K562 (cell line): Measurements from ENCODE around the gene MAPK13. TPM values are rescaled to one million over a fixed set of nuclear protein-coding genes. Genes with fewer than 3 reads are reported as not detected.

Experiments
- AFF4 ChIP-seq: sonication (generic); formaldehyde crosslinking; IDR thresholded peaks from 2 replicates; pipeline ENCODE4 v1.8.0; 2023; ENCODE audit warnings: mild to moderate bottlenecking, missing genetic modification reagents
- ARNT ChIP-seq, 2 experiments: fragments of 450-650 bp; IDR thresholded peaks; 2 replicates each; pipeline ENCODE4 v1.6.1; 2016; ENCODE audit warnings: mild to moderate bottlenecking in 1 of 2
- CHCHD3 ChIP-seq: fragments of 250-450 bp; sonication (Bioruptor Pico); IDR thresholded peaks from 2 replicates; pipeline ENCODE4 v2.1.2; 2022; ENCODE audit warnings: mild to moderate bottlenecking
- EWSR1 ChIP-seq: fragments of 450-650 bp; IDR thresholded peaks from 2 replicates; pipeline ENCODE4 v1.6.1; 2018; ENCODE audit warnings: borderline replicate concordance, mild to moderate bottlenecking, low read depth, moderate library complexity; ENCODE audit not compliant: partially characterized antibody
- NCOA1 ChIP-seq: fragments of 450-650 bp; IDR thresholded peaks from 2 replicates; pipeline ENCODE4 v1.6.1; 2016; ENCODE audit warnings: low read depth
- PHTF2 ChIP-seq: fragments of 250-450 bp; sonication (Bioruptor Pico); IDR thresholded peaks from 2 replicates; pipeline ENCODE4 v1.5.0; 2021; ENCODE audit warnings: mild to moderate bottlenecking
- RAD21 ChIP-seq, 2 experiments: fragments of 250-450 bp in 1 of 2; fragments of 450-650 bp in 1 of 2; sonication (Bioruptor Pico) in 1 of 2; formaldehyde crosslinking in 1 of 2; IDR thresholded peaks in 1 of 2; conservative IDR thresholded peaks in 1 of 2; 2 replicates each; pipeline versions ENCODE4 v1.4.0 to v1.8.0; 2020 to 2022; ENCODE audit warnings: mild to moderate bottlenecking in 2 of 2, moderate library complexity in 1 of 2
- RAD51 ChIP-seq: fragments of 450-650 bp; IDR thresholded peaks from 2 replicates; pipeline ENCODE4 v1.7.1; 2016; ENCODE audit warnings: low read depth, mild to moderate bottlenecking, borderline replicate concordance
- SLC30A9 ChIP-seq: fragments of 250-450 bp; sonication (Bioruptor Pico); IDR thresholded peaks from 2 replicates; pipeline ENCODE4 v1.8.0; 2022; ENCODE audit warnings: mild to moderate bottlenecking, moderate library complexity
- SMARCC2 ChIP-seq: fragments of 450-650 bp; IDR thresholded peaks from 2 replicates; pipeline ENCODE4 v1.6.1; 2017; ENCODE audit warnings: antibody characterized with exemption, moderate library complexity, mild to moderate bottlenecking, low read depth
- ZBTB2 ChIP-seq: fragments of 450-650 bp; IDR thresholded peaks from 2 replicates; pipeline ENCODE4 v1.6.1; 2016; ENCODE audit warnings: antibody characterized with exemption
- ZKSCAN3 ChIP-seq: fragments of 250-450 bp; sonication (Bioruptor Pico); IDR thresholded peaks from 2 replicates; pipeline ENCODE4 v1.4.0; 2020
- ZKSCAN8 ChIP-seq: fragments of 200-800 bp; sonication (Bioruptor generic); IDR thresholded peaks from 2 replicates; pipeline ENCODE4 v1.6.1; 2016; ENCODE audit warnings: missing genetic modification characterization, missing compliant biosample characterization
- ZNF263 ChIP-seq: sonication (generic); formaldehyde crosslinking; IDR thresholded peaks from 2 replicates; pipeline ENCODE4 v1.8.0; 2022; ENCODE audit warnings: mild to moderate bottlenecking, missing genetic modification reagents, borderline replicate concordance
- ZNF584 ChIP-seq: fragments of 200-800 bp; sonication (Bioruptor generic); IDR thresholded peaks from 2 replicates; pipeline ENCODE4 v1.6.1; 2016; ENCODE audit warnings: low read depth, mild to moderate bottlenecking, missing genetic modification characterization, missing compliant biosample characterization
- polyA plus RNA-seq, 8 experiments: library from polyadenylated mRNA; depleted of rRNA in 4 of 8; stranded (reverse) in 5 of 8; unstranded in 3 of 8; fragments of >200 nt; fragmentation: Nextera tagmentation in 2 of 8; fragmentation: Illumina TruSeq in 1 of 8; extraction: Ambion mirVana in 2 of 8; extraction: Trizol in 1 of 8; gene quantifications; 2 replicates each; pipeline versions ENCODE4 v1.2.1 to v1.2.3, GENCODE V29; 2011 to 2014; ENCODE audit warnings: inconsistent platforms in 1 of 8, missing spikeins in 1 of 8
- total RNA-seq, 7 experiments: library from RNA; depleted of rRNA in 6 of 7; stranded (reverse); fragments of >200 nt in 6 of 7; fragmentation: Illumina TruSeq in 2 of 7; extraction: Trizol in 2 of 7; gene quantifications; 2 replicates each; pipeline versions ENCODE4 v1.2.1 to v1.2.3, GENCODE V29; 2011 to 2021; ENCODE audit warnings: low replicate concordance in 1 of 7
- TF ChIP-seq, protein P1 (sequence below): fragments of 200-400 bp; formaldehyde crosslinking; IDR thresholded peaks from 2 replicates; pipeline ENCODE4 v1.6.1; 2017; ENCODE audit warnings: mild to moderate bottlenecking, low read depth, low read length, moderate library complexity
- TF ChIP-seq, protein P2 (sequence below): sonication (generic); formaldehyde crosslinking; IDR thresholded peaks from 2 replicates; pipeline ENCODE4 v1.8.0; 2022; ENCODE audit warnings: mild to moderate bottlenecking, missing genetic modification reagents, borderline replicate concordance

MAPK13 gene
- total and polyA plus RNA-seq, 9 of the 15 experiments (the other 6 are each of a cell fraction or from before 2014, with no cell fraction given), result 0.03 to 2.3 (median 0.48) TPM; not detected in 1

- TF ChIP-seq, protein P1, sequence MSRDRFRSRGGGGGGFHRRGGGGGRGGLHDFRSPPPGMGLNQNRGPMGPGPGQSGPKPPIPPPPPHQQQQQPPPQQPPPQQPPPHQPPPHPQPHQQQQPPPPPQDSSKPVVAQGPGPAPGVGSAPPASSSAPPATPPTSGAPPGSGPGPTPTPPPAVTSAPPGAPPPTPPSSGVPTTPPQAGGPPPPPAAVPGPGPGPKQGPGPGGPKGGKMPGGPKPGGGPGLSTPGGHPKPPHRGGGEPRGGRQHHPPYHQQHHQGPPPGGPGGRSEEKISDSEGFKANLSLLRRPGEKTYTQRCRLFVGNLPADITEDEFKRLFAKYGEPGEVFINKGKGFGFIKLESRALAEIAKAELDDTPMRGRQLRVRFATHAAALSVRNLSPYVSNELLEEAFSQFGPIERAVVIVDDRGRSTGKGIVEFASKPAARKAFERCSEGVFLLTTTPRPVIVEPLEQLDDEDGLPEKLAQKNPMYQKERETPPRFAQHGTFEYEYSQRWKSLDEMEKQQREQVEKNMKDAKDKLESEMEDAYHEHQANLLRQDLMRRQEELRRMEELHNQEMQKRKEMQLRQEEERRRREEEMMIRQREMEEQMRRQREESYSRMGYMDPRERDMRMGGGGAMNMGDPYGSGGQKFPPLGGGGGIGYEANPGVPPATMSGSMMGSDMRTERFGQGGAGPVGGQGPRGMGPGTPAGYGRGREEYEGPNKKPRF, result no peak
- peak; percentile 68; the same call in 1 of the 2 replicates for TF ChIP-seq SMARCC2
- TF ChIP-seq NCOA1, result no peak
- no peak for TF ChIP-seq ZBTB2
- no peak for TF ChIP-seq ZKSCAN3 (CRISPR knock-in tag)
- no peak for TF ChIP-seq SLC30A9 (CRISPR knock-in tag)
- no peak for TF ChIP-seq ZNF584
- no peak; a peak in 1 of 4 replicates for TF ChIP-seq ARNT (IDR thresholded peaks at IDR 0.05)
- TF ChIP-seq, protein P2, sequence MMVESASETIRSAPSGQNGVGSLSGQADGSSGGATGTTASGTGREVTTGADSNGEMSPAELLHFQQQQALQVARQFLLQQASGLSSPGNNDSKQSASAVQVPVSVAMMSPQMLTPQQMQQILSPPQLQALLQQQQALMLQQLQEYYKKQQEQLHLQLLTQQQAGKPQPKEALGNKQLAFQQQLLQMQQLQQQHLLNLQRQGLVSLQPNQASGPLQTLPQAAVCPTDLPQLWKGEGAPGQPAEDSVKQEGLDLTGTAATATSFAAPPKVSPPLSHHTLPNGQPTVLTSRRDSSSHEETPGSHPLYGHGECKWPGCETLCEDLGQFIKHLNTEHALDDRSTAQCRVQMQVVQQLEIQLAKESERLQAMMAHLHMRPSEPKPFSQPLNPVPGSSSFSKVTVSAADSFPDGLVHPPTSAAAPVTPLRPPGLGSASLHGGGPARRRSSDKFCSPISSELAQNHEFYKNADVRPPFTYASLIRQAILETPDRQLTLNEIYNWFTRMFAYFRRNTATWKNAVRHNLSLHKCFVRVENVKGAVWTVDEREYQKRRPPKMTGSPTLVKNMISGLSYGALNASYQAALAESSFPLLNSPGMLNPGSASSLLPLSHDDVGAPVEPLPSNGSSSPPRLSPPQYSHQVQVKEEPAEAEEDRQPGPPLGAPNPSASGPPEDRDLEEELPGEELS (CRISPR knock-in tag), result no peak
- TF ChIP-seq CHCHD3 (CRISPR knock-in tag), result no peak
- no peak; the same call in 1 of the 2 replicates for TF ChIP-seq RAD51
- no peak for TF ChIP-seq AFF4
- no peak for TF ChIP-seq PHTF2 (CRISPR knock-in tag)
- TF ChIP-seq EWSR1, result no peak
- TF ChIP-seq ZKSCAN8 (CRISPR knock-in tag), result no peak
- no peak for TF ChIP-seq ZNF263 (CRISPR knock-in tag)
- TF ChIP-seq RAD21 (CRISPR knock-in tag; conservative IDR thresholded peaks at IDR 0.05 in 1 of 2, IDR thresholded peaks at IDR 0.05 in 1 of 2), result peak in 1 of 2 experiments; percentile 8; a peak in 2 of 4 replicates
Observed at GRCh38 chr6:36098920-36099647, 31.2 kb upstream of the MAPK13 start (continued).
